Sciatic nerve (tissue), 2 donors: ENCODE results near the gene LAMA3. TPM values are rescaled to one million over a fixed set of nuclear protein-coding genes. Genes with fewer than 3 reads are reported as not detected.

Experiments used
- ATAC-seq: fragments of 200-7000 bp; cut with Tn5 transposase; one replicate; pipeline ENCODE4 v1.9.1; 2020; ENCODE audit warnings: mild to moderate bottlenecking, moderate library complexity
- DNase-seq: peaks from one replicate; pipeline ENCODE4 v3.0.0-alpha.2; 2020; ENCODE audit warnings: low spot score
- intact Hi-C: fragments of 100-400 bp; cut with DNase I; formaldehyde crosslinking; loops from one replicate; pipeline ENCODE4 v1.14.2; 2022
- total RNA-seq: library from RNA; stranded (reverse); fragmentation: NEBNext Ultra II Directional; extraction: Animal tissue kit (Norgen Biotek cat#: 25700); gene quantifications from one replicate; pipeline ENCODE4 v1.2.1, GENCODE V29; 2021
- donor health status: DM: no; HTN: no; CAD: no.
- donor health status: DM: no; HTN: no; CAD: no.

LAMA3 gene
- total RNA-seq, 1 donor from 2014 or later, result 47.3 TPM

- ATAC-seq (no peak), DNase-seq (no peak)
- intact Hi-C loops, result no loop called here
Observed at GRCh38 chr18:23668731-23669130, 20.5 kb upstream of the LAMA3 start.

GRCh38 chr18:23669202-23669766 lies 20.0 kb upstream of the LAMA3 start:
- ATAC-seq, result no peak
- intact Hi-C loops, result no loop called here
- no peak for DNase-seq

GRCh38 chr18:23669804-23670405 lies 19.3 kb upstream of the LAMA3 start:
- intact Hi-C loops, result no loop called here
- no peak for DNase-seq
- no peak for ATAC-seq

GRCh38 chr18:23671564-23671963 lies 17.7 kb upstream of the LAMA3 start:
- no peak for DNase-seq
- intact Hi-C loops, result no loop called here
- ATAC-seq, result no peak

GRCh38 chr18:23673725-23674124 lies 15.5 kb upstream of the LAMA3 start:
- ATAC-seq (no peak), DNase-seq (no peak)
- intact Hi-C loops, result no loop called here

GRCh38 chr18:23675236-23675635 lies 14.0 kb upstream of the LAMA3 start:
- intact Hi-C loops, result no loop called here
- ATAC-seq, result peak; percentile 64
- DNase-seq, result no peak

GRCh38 chr18:23675896-23676295 lies 13.4 kb upstream of the LAMA3 start:
- peak; percentile 16 for ATAC-seq
- DNase-seq, result no peak
- intact Hi-C loops, result no loop called here

- intact Hi-C loops, result no loop called here
- no peak for DNase-seq
- ATAC-seq, result no peak
Observed at GRCh38 chr18:23682045-23682444, 7.2 kb upstream of the LAMA3 start.

GRCh38 chr18:23682472-23682871 lies 6.8 kb upstream of the LAMA3 start:
- intact Hi-C loops, result no loop called here
- DNase-seq (no peak), ATAC-seq (no peak)

GRCh38 chr18:23683155-23683554 lies 6.1 kb upstream of the LAMA3 start:
- no peak for DNase-seq
- intact Hi-C loops, result no loop called here

GRCh38 chr18:23683671-23684070 lies 5.6 kb upstream of the LAMA3 start:
- intact Hi-C loops, result no loop called here
- ATAC-seq, result no peak
- no peak for DNase-seq

More at GRCh38 chr18:23683155-23683554, 6.1 kb upstream of the LAMA3 start:
- no peak for ATAC-seq

- ATAC-seq, result no peak
Observed at GRCh38 chr18:23684515-23685197, 4.6 kb upstream of the LAMA3 start.

GRCh38 chr18:23688528-23688927 lies 725 bp upstream of the LAMA3 start:
- intact Hi-C loops, result no loop called here
- ATAC-seq (no peak), DNase-seq (no peak)

More at GRCh38 chr18:23684515-23685197, 4.6 kb upstream of the LAMA3 start:
- no peak for DNase-seq
- intact Hi-C loops, result no loop called here

GRCh38 chr18:23689616-23690504 lies 607 bp downstream of the LAMA3 start:
- DNase-seq (peak; percentile 62), ATAC-seq (peak; percentile 45)
- intact Hi-C loops, result no loop called here

- DNase-seq (no peak), ATAC-seq (peak; percentile 25)
- intact Hi-C loops, result no loop called here
Observed at GRCh38 chr18:23690505-23691068, 1.3 kb downstream of the LAMA3 start.

GRCh38 chr18:23693846-23694245 lies 4.6 kb downstream of the LAMA3 start:
- intact Hi-C loops, result no loop called here
- no peak for ATAC-seq
- no peak for DNase-seq

GRCh38 chr18:23694637-23695430 lies 5.6 kb downstream of the LAMA3 start:
- DNase-seq (no peak), ATAC-seq (no peak)
- intact Hi-C loops, result no loop called here

GRCh38 chr18:23701017-23701416 lies 11.8 kb downstream of the LAMA3 start:
- intact Hi-C loops, result no loop called here
- DNase-seq (no peak), ATAC-seq (no peak)
